Endometrium (tissue), 2 donors: Measurements from ENCODE around the gene RUSC2.

Experiments used
- FAIRE-seq: peaks from 2 replicates; lab custom pipeline; 2012; peaks lifted over from hg19 to GRCh38; lab: Jason Lieb, UNC
- donor health status: control.
- donor health status: control.

Gene RUSC2, protein sequence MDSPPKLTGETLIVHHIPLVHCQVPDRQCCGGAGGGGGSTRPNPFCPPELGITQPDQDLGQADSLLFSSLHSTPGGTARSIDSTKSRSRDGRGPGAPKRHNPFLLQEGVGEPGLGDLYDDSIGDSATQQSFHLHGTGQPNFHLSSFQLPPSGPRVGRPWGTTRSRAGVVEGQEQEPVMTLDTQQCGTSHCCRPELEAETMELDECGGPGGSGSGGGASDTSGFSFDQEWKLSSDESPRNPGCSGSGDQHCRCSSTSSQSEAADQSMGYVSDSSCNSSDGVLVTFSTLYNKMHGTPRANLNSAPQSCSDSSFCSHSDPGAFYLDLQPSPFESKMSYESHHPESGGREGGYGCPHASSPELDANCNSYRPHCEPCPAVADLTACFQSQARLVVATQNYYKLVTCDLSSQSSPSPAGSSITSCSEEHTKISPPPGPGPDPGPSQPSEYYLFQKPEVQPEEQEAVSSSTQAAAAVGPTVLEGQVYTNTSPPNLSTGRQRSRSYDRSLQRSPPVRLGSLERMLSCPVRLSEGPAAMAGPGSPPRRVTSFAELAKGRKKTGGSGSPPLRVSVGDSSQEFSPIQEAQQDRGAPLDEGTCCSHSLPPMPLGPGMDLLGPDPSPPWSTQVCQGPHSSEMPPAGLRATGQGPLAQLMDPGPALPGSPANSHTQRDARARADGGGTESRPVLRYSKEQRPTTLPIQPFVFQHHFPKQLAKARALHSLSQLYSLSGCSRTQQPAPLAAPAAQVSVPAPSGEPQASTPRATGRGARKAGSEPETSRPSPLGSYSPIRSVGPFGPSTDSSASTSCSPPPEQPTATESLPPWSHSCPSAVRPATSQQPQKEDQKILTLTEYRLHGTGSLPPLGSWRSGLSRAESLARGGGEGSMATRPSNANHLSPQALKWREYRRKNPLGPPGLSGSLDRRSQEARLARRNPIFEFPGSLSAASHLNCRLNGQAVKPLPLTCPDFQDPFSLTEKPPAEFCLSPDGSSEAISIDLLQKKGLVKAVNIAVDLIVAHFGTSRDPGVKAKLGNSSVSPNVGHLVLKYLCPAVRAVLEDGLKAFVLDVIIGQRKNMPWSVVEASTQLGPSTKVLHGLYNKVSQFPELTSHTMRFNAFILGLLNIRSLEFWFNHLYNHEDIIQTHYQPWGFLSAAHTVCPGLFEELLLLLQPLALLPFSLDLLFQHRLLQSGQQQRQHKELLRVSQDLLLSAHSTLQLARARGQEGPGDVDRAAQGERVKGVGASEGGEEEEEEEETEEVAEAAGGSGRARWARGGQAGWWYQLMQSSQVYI (N-terminal part only)

DNA sequence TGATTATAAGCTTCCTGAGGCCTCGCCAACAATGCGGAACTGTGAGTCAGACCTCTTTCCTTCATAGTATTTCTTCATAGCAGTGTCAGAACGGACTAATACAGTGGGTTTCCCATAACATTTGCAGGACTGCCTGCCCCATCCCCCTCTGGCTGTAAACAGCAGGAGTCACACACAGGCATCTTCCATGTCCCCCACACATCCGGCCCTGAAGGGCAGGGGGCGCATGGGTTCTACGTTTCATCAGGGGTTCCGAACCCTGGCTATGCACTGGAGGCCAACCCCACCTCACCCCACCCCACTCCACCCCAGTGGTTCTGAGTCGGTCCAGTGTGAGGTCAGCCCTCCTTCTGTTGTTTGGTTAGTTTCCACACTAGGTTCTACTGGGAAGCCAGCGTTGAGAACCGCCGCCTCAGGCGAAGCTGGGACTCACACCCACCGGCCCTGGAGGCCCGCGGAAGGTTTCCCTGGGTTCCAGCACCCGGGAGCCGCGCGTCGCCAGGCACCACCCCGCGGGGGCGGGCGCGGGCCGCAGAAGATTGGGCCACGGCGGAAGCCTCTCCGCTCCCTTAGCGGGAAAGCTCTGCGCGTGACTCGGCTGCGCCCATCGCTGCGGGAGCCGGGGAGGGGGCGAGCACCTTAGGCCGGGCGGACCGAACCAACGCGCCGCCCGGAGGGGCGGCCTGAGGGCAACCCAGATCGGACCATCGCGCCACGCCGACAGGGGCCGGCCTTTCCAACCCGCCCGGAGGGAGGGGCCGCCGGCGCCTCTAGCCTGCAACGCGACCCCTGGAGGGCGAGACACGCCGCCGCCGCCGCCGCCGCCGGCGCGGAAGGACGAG, at the start of gene RUSC2:
Gene RUSC2, plus strand, starts transcription at position 799 of the 842 bp plus-strand sequence. CDS start 56,411 bp downstream, outside the sequence.
- no peak for FAIRE-seq

- no peak for FAIRE-seq
Measured at GRCh38 chr9:35446012-35446411, 43.9 kb upstream of the RUSC2 start.

GRCh38 chr9:35448496-35448895, 41.4 kb upstream of the RUSC2 start:
- FAIRE-seq: no peak

GRCh38 chr9:35452481-35452880, 37.4 kb upstream of the RUSC2 start:
- no peak for FAIRE-seq

- no peak for FAIRE-seq
Measured at GRCh38 chr9:35453786-35454185, 36.1 kb upstream of the RUSC2 start.

DNA sequence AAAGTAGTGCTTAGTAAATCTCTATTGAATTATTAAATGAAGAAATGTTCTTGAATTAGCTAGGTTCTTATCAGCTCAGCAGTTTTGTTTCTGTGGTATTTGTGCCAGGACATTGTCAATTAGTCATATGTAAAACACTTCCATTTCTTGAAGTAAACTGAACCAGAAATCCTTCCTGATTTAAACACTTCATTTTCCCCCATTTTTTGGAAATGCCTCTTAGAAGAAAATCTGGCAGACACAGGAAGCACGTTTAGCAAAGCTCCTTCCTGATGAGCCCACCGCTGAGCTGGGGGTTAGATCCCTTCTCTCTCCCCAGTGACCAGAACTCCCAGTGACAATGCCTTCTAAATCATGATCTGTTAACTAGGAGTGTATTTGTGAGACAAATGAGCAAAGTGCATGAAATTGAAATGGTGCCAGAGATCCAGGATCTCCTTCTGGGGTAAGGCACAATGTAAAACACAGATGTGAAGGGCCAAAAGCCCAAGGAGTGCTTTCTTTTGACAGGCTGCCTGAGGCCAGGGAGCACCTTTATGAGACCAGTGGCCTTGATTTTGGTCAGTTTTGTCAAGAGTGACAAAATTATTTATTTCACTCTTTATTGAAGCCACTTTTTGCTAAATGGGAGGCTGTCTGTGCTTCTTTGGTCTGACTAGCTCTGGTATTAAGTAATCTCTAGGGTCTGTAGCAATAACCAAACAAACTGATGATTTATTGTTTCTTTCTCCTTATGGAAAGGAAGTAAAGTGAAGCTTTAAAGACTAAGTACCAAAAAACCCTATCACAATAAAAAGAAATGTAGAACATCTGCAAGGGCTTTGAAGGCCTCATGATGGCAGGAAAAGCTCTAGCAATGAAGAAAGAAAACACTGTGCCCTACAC, 25.5 kb upstream of the RUSC2 start:
- FAIRE-seq: no peak

- FAIRE-seq: no peak
Measured at GRCh38 chr9:35470340-35470739, 19.6 kb upstream of the RUSC2 start.

DNA sequence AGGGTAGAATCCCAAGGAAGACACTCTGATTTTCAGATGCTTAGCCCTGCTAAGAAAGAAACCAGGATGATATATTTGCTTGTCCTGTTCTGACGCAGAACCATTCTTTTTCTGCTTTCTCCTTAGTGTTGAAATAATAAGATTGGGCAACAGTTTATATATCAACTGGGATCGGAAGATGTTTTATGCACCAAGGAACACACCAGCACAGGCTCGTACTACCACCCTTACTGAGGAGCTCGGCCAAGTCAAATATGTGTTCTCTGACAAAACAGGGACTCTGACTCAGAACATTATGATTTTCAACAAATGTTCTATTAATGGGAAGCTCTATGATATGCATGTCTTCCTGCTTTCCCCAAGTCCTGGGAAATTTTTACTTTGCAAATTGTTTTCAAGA, 19.0 kb upstream of the RUSC2 start:
- FAIRE-seq: no peak

DNA sequence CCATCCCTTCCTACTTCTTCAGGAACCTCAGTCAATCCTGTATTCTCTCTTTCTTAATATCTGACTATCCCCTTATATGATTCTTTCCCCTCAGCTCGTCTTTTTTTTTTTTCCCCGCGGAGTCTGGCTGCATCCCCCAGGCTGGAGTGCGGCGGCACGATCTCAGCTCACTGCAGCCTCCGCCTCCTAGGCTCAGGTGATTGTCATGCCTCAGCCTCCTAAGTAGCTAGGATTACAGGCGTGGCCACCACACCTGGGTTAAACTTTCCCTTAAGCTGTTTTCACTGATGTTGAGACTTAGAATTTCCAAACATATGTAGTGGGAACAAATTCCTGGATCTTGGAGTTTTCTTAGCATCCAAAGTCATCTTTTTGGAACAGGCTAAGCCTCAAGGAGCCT, 13.3 kb upstream of the RUSC2 start:
- no peak for FAIRE-seq

GRCh38 chr9:35477211-35477855, 12.6 kb upstream of the RUSC2 start:
- peak; percentile 62 for FAIRE-seq

DNA sequence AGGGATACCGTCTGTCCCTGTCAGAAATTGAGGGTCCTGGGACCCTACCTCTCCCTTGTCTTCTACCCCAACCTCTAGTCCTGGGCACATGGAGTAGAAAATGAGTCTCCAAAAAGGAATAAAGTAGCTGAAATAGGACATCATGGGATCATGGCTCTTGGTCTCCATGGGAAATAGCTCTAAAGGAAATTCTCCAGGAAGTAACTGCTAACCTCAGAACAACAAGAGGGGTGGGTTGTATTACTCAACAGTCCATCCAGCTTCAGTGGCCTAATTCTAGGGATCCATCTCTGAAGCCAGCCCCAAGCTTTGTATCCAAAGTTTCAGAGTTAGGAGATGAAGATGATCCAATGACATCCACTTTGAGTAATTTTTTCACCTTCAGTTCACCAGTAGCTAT, 11.0 kb upstream of the RUSC2 start:
- no peak for FAIRE-seq

GRCh38 chr9:35481347-35481975, 8.4 kb upstream of the RUSC2 start:
- no peak for FAIRE-seq

DNA sequence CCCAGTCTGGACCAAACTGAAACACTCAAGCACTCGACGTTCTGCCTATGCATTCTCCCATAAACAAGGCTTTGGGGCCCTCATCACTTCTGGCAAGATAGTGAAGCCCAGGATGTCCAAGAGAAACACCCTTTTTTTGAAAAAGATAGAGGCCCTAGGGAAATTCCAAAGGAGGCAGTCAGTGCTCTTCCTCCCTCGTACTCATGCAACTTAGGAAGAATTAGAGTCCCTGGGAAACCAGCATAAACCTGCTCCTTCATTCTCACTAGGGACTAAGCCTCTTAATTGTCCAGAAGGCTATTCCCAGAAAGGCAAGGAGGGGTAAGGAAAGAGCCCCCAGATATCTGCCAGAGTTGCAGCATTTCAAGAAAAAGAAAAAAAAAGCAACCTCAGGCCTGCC, 7.8 kb upstream of the RUSC2 start:
- FAIRE-seq: no peak

DNA sequence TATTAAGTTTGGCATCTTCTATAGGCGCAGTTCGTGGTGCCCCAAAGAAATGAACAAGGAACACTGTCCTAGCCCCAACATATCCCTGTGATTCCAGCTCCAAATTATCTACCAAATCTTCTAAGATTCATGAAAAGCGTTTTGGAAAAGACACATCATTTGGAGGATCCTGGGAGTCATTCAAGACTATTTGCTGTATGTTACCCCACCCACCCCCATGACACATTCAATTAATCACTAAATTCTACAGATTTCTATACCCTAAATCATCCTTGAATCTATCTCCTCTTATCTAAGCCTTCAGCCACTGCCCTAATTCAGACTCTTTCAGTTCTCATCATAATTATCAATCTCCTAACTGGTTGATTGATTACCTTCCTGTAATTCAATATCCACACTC, 5.5 kb upstream of the RUSC2 start:
- FAIRE-seq: no peak

- FAIRE-seq: no peak
Measured at GRCh38 chr9:35487081-35487480, 2.8 kb upstream of the RUSC2 start.

GRCh38 chr9:35488021-35488420, 1.9 kb upstream of the RUSC2 start:
- no peak for FAIRE-seq

DNA sequence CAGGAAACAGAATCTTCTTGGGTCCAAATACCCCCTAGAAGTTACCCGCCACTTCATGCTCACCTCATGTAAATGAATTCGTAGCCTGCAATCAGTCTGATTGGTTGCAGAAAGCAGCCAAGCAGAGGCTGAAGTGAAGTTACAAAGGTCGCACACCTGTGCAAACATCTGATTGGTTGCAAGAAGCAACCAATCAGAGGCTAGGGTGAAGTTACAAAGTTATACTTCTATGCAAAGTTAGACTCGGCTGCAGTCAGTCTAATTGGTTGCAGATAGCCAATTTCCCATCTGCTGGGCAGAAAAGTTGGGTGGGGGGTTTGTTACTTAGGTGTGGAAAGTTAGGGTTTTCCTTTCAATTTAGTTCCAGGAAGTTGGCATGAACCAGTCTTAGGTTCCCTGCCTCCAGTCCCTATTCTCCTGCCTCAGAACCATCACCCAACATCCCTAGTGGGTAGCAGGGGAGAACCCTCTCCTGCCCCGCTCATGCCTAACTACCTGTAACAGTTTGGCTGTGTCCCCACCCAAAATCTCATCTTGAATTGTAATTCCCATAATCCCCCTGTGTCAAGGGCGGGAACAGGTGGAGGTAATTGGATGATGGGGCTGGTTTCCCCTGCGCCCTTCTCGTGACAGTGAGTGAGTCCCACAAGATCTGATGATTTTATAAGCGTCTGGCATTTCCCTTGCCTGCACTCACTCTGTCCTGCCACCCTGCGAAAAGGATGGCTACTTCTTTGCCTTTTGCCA, 1.2 kb upstream of the RUSC2 start:
- FAIRE-seq: no peak

- no peak for FAIRE-seq
Measured at GRCh38 chr9:35490155-35490909, 421 bp downstream of the RUSC2 start.
